Caco-2 (cell line): ENCODE measurements around the gene PALB2. TPM values are rescaled to one million over a fixed set of nuclear protein-coding genes. Genes with fewer than 3 reads are reported as not detected.
A peak's percentile ranks its signal among the peaks of the same experiment; 100 is the strongest.

Experiments
- BruUV-seq: library from RNA; stranded (reverse); fragments of 400-500 nt; replicated peaks from 2 replicates; lab custom pipeline; 2021; lab: Mats Ljungman, UMichigan
- CTCF ChIA-PET: fragments of 300-600 bp; sonication (Branson Sonifier 250); formaldehyde crosslinking; loops from one replicate; lab custom pipeline; 2022; ENCODE audit warnings: antibody characterized with exemption; lab: Charles Lee
- POLR2A ChIA-PET: fragments of 300-600 bp; sonication (Branson Sonifier 250); formaldehyde crosslinking; loops from one replicate; lab custom pipeline; 2022; ENCODE audit warnings: antibody characterized with exemption; lab: Charles Lee
- DNase-seq, 2 experiments: peaks; one replicate each; pipeline versions ENCODE4 v3.0.0 to v3.0.0-alpha.2; 2020 to 2022
- H3K27me3 ChIP-seq: replicated peaks from 2 replicates; pipeline ENCODE4 v1.6.0; 2011; ENCODE audit warnings: low read length; ENCODE audit not compliant: control insufficient read depth, insufficient read depth
- H3K36me3 ChIP-seq: 2 replicates; pipeline ENCODE4 v1.5.1; 2011; ENCODE audit warnings: low read length; ENCODE audit not compliant: control insufficient read depth, insufficient read depth
- H3K4me1 ChIP-seq: fragments of 250-450 bp; sonication (Bioruptor Pico); 2 replicates; pipeline ENCODE4 v1.5.1; 2020; ENCODE audit warnings: mild to moderate bottlenecking
- H3K4me3 ChIP-seq: 2 replicates; pipeline ENCODE4 v1.5.1; 2011; ENCODE audit warnings: low read depth, mild to moderate bottlenecking, control low read depth, low read length
- H3K9me3 ChIP-seq: fragments of 250-450 bp; sonication (Bioruptor Pico); 2 replicates; pipeline ENCODE4 v1.5.1; 2020; ENCODE audit warnings: mild to moderate bottlenecking, moderate library complexity
- H3K27ac Mint-ChIP-seq: one replicate; pipeline ENCODE4 v1.8.0; 2022; ENCODE audit warnings: mixed read lengths; ENCODE audit not compliant: unreplicated experiment
- H3K27me3 Mint-ChIP-seq: one replicate; pipeline ENCODE4 v1.8.0; 2022; ENCODE audit warnings: mixed read lengths; ENCODE audit not compliant: insufficient read depth, unreplicated experiment
- H3K36me3 Mint-ChIP-seq: one replicate; pipeline ENCODE4 v1.8.0; 2022; ENCODE audit warnings: mild to moderate bottlenecking, mixed read lengths; ENCODE audit not compliant: insufficient read depth, unreplicated experiment
- H3K4me1 Mint-ChIP-seq: one replicate; pipeline ENCODE4 v1.8.0; 2022; ENCODE audit warnings: low read depth, mixed read lengths; ENCODE audit not compliant: unreplicated experiment
- H3K4me3 Mint-ChIP-seq: one replicate; pipeline ENCODE4 v1.8.0; 2022; ENCODE audit warnings: mild to moderate bottlenecking, moderate library complexity, mixed read lengths; ENCODE audit not compliant: unreplicated experiment
- H3K9me3 Mint-ChIP-seq: one replicate; pipeline ENCODE4 v1.8.0; 2022; ENCODE audit warnings: mixed read lengths; ENCODE audit not compliant: unreplicated experiment
- intact Hi-C: fragments of 100-400 bp; cut with micrococcal nuclease; formaldehyde crosslinking; loops from one replicate; pipeline ENCODE4 v1.10.0; 2022; ENCODE audit not compliant: unreplicated experiment
- total RNA-seq: library from RNA; stranded (reverse); gene quantifications from 2 replicates; pipeline ENCODE4 v1.2.3, GENCODE V29; 2022
- TF ChIP-seq, protein P1 (sequence below), 2 experiments: fragments of 200-600 bp in 1 of 2; IDR thresholded peaks; 1 replicate in 1 of 2; 2 replicates in 1 of 2; pipeline versions ENCODE4 v1.5.1 to v1.8.0; 2011 to 2022; ENCODE audit warnings: antibody characterized with exemption in 1 of 2, control low read depth in 1 of 2, inconsistent platforms in 1 of 2, low read depth in 1 of 2, low read length in 1 of 2, mild to moderate bottlenecking in 1 of 2, moderate library complexity in 1 of 2; ENCODE audit not compliant: insufficient read depth in 1 of 2, severe bottlenecking in 1 of 2, unreplicated experiment in 1 of 2

The PALB2 gene
- total RNA-seq, 1 experiment from 2014 or later = 20.5 TPM

GRCh38 chr16:23650674-23651416, 9.7 kb upstream of the PALB2 start:
- H3K27me3 Mint-ChIP-seq = no peaks in the 10 kb centered on the region
- intact Hi-C loops = no loop called here

GRCh38 chr16:23642246-23642774, 1.2 kb upstream of the PALB2 start:
- H3K9me3 Mint-ChIP-seq = no peaks in the 10 kb centered on the region
- H3K4me1 ChIP-seq = no peaks in the 10 kb centered on the region
- intact Hi-C loops = loop anchor here (5.0 kb wide), 1 partner anchor 35 kb away; the partner anchor contains the start of gene PLK1
- H3K4me3 ChIP-seq = peak overlapping the region; percentile 99
- ChIA-PET POLR2A (interaction anchor here (0.7 to 0.9 kb wide), 2 partner anchors 137 to 238 kb away, joined by 3 to 5 read pairs; no protein-coding TSS in a partner anchor), CTCF (no interaction called here)
- peaks cover 7% of the 10 kb centered on the region for H3K4me1 Mint-ChIP-seq
- TF ChIP-seq, protein P1, sequence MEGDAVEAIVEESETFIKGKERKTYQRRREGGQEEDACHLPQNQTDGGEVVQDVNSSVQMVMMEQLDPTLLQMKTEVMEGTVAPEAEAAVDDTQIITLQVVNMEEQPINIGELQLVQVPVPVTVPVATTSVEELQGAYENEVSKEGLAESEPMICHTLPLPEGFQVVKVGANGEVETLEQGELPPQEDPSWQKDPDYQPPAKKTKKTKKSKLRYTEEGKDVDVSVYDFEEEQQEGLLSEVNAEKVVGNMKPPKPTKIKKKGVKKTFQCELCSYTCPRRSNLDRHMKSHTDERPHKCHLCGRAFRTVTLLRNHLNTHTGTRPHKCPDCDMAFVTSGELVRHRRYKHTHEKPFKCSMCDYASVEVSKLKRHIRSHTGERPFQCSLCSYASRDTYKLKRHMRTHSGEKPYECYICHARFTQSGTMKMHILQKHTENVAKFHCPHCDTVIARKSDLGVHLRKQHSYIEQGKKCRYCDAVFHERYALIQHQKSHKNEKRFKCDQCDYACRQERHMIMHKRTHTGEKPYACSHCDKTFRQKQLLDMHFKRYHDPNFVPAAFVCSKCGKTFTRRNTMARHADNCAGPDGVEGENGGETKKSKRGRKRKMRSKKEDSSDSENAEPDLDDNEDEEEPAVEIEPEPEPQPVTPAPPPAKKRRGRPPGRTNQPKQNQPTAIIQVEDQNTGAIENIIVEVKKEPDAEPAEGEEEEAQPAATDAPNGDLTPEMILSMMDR (IDR thresholded peaks at IDR 0.05; ENCODE audit: insufficient read depth in 1 of 2, low read depth in 1 of 2, low read length in 1 of 2, severe bottlenecking in 1 of 2, unreplicated experiment in 1 of 2) = no peak
- H3K27me3 ChIP-seq = no peaks in the 10 kb centered on the region
- H3K36me3 ChIP-seq = no peaks in the 10 kb centered on the region
- no peak for DNase-seq
- H3K4me3 Mint-ChIP-seq = peak overlapping the region; percentile 96
- no TSS peak for BruUV-seq
- no peaks in the 10 kb centered on the region for H3K27me3 Mint-ChIP-seq
- peak overlapping the region; percentile 93 for H3K27ac Mint-ChIP-seq
- no peaks in the 10 kb centered on the region for H3K9me3 ChIP-seq
- H3K36me3 Mint-ChIP-seq = peaks cover 57% of the 10 kb centered on the region

More at GRCh38 chr16:23650674-23651416, 9.7 kb upstream of the PALB2 start:
- no peaks in the 10 kb centered on the region for H3K9me3 Mint-ChIP-seq
- no peak for DNase-seq
- Histone ChIP-seq H3K4me1 (no peaks in the 10 kb centered on the region), H3K36me3 (no peaks in the 10 kb centered on the region; the same call in 1 of the 2 replicates), H3K4me3 (no peak overlapping the region), H3K27me3 (no peaks in the 10 kb centered on the region), H3K9me3 (no peaks in the 10 kb centered on the region)
- H3K4me3 Mint-ChIP-seq = no peak overlapping the region
- ChIA-PET POLR2A (no interaction called here), CTCF (no interaction called here)
- H3K27ac Mint-ChIP-seq = no peak overlapping the region
- peaks cover 52% of the 10 kb centered on the region for H3K36me3 Mint-ChIP-seq
- BruUV-seq = no TSS peak
- TF ChIP-seq, protein P1 (IDR thresholded peaks at IDR 0.05; ENCODE audit: insufficient read depth in 1 of 2, low read depth in 1 of 2, low read length in 1 of 2, severe bottlenecking in 1 of 2, unreplicated experiment in 1 of 2) = no peak
- H3K4me1 Mint-ChIP-seq = no peaks in the 10 kb centered on the region

DNA sequence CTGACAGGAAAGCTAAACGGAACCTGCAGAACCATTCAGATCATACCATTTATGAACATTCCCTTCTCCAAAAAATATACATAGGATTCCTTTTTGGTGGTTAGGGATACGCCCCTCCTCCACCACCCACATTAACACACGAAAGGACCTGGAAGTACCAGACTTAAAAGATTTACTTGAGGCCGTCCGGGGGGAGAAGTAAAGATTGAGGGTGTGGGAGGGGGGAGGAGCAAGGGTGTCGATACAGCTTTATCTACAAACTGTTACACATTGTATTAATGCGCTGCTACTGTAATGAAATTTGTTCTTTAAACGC, 537 bp downstream of the PALB2 start:
- H3K4me3 Mint-ChIP-seq = peak overlapping the region; percentile 96
- Histone ChIP-seq H3K36me3 (no peaks in the 10 kb centered on the region), H3K4me3 (peak overlapping the region; percentile 99), H3K9me3 (no peaks in the 10 kb centered on the region), H3K27me3 (no peaks in the 10 kb centered on the region), H3K4me1 (no peaks in the 10 kb centered on the region)
- intact Hi-C loops = loop anchor here (5.0 kb wide), 1 partner anchor 37 kb away; the partner anchor contains the start of gene PLK1
- DNase-seq = peak in 1 of 2 experiments; percentile 13
- H3K36me3 Mint-ChIP-seq = peaks cover 46% of the 10 kb centered on the region
- H3K9me3 Mint-ChIP-seq = no peaks in the 10 kb centered on the region
- H3K27me3 Mint-ChIP-seq = no peaks in the 10 kb centered on the region
- POLR2A ChIA-PET = no interaction called here
- TF ChIP-seq, protein P1 (IDR thresholded peaks at IDR 0.05; ENCODE audit: insufficient read depth in 1 of 2, low read depth in 1 of 2, low read length in 1 of 2, severe bottlenecking in 1 of 2, unreplicated experiment in 1 of 2) = no peak
- CTCF ChIA-PET = no interaction called here
- H3K4me1 Mint-ChIP-seq = peaks cover 5% of the 10 kb centered on the region
- no TSS peak for BruUV-seq
- peak overlapping the region; percentile 93 for H3K27ac Mint-ChIP-seq
